ENCODE data around the gene HHIPL2.
"Not testable (repeated sequence)": the region's sequence is repeated elsewhere in the genome, so short reads cannot be mapped to it uniquely, and the experiment has no call there.

Gene HHIPL2

GRCh38 chr1:222539951-222540597 is 7.8 kb downstream of the HHIPL2 start:
- no peak for DNase-seq (ENCODE audit: low spot score)

GRCh38 chr1:222535455-222535854 is 12.4 kb downstream of the HHIPL2 start:
- no peak for DNase-seq (ENCODE audit: low spot score)

GRCh38 chr1:222530852-222531251 is 17.1 kb downstream of the HHIPL2 start:
- no peak for DNase-seq (ENCODE audit: low spot score)

GRCh38 chr1:222529916-222530315 is 18.0 kb downstream of the HHIPL2 start:
- DNase-seq (ENCODE audit: low spot score) = no peak

- no peak for DNase-seq (ENCODE audit: low spot score)
These were observed 18.7 kb downstream of the HHIPL2 start for GRCh38 chr1:222529181-222529580.

GRCh38 chr1:222525951-222526350 is 22.0 kb downstream of the HHIPL2 start:
- DNase-seq (ENCODE audit: low spot score) = no peak

- no peak for DNase-seq (ENCODE audit: low spot score)
These were observed 24.1 kb downstream of the HHIPL2 start for GRCh38 chr1:222523852-222524251.

GRCh38 chr1:222522105-222522915 is 25.6 kb downstream of the HHIPL2 start:
- DNase-seq (ENCODE audit: low spot score) = no peak

GRCh38 chr1:222521299-222522104 is 26.4 kb downstream of the HHIPL2 start:
- no peak for DNase-seq (ENCODE audit: low spot score)

GRCh38 chr1:222489496-222489895 is 58.4 kb downstream of the HHIPL2 start:
- DNase-seq (ENCODE audit: low spot score) = not testable (repeated sequence)

GRCh38 chr1:222487774-222488173 is 60.1 kb downstream of the HHIPL2 start:
- DNase-seq (ENCODE audit: low spot score) = not testable (repeated sequence)

GRCh38 chr1:222484005-222484404 is 63.9 kb downstream of the HHIPL2 start:
- DNase-seq (ENCODE audit: low spot score) = not testable (repeated sequence)

- DNase-seq (ENCODE audit: low spot score) = not testable (repeated sequence)
These were observed 68.3 kb downstream of the HHIPL2 start for GRCh38 chr1:222479567-222479966.

- not testable (repeated sequence) for DNase-seq (ENCODE audit: low spot score)
These were observed 71.5 kb downstream of the HHIPL2 start for GRCh38 chr1:222476436-222476835.

- DNase-seq (ENCODE audit: low spot score) = not testable (repeated sequence)
These were observed 74.2 kb downstream of the HHIPL2 start for GRCh38 chr1:222473717-222474116.

GRCh38 chr1:222472776-222473540 is 74.9 kb downstream of the HHIPL2 start:
- DNase-seq (ENCODE audit: low spot score) = not testable (repeated sequence)

Data from SW480 (cell line).